GM23248 (cell line): Measurements from ENCODE around the gene CYBC1. TPM values are rescaled to one million over a fixed set of nuclear protein-coding genes. Genes with fewer than 3 reads are reported as not detected.
A peak's percentile ranks its signal among the peaks of the same experiment; 100 is the strongest.

ENCODE experiments used
- DNase-seq: peaks from one replicate; pipeline ENCODE4 v3.0.0-alpha.2; 2015
- H2AFZ ChIP-seq: fragments of 200-600 bp; sonication (generic); 2 replicates; pipeline ENCODE4 v1.6.1; 2016; ENCODE audit warnings: antibody characterized with exemption
- H3F3A ChIP-seq: fragments of 200-600 bp; sonication (generic); 2 replicates; pipeline ENCODE4 v1.6.1; 2016; ENCODE audit warnings: mild to moderate bottlenecking, antibody characterized with exemption, mixed run types; ENCODE audit not compliant: insufficient read depth
- H3K27ac ChIP-seq: fragments of 200-600 bp; sonication (generic); 2 replicates; pipeline ENCODE4 v1.5.1; 2016; ENCODE audit warnings: mild to moderate bottlenecking
- H3K27me3 ChIP-seq: fragments of 200-600 bp; sonication (generic); replicated peaks from 2 replicates; pipeline ENCODE4 v1.6.1; 2016; ENCODE audit warnings: mild to moderate bottlenecking; ENCODE audit not compliant: insufficient read depth
- H3K36me3 ChIP-seq: fragments of 200-600 bp; sonication (generic); 2 replicates; pipeline ENCODE4 v1.6.1; 2016; ENCODE audit warnings: low read depth, mild to moderate bottlenecking
- H3K4me1 ChIP-seq: fragments of 200-600 bp; sonication (generic); 2 replicates; pipeline ENCODE4 v1.6.1; 2016; ENCODE audit warnings: mild to moderate bottlenecking; ENCODE audit not compliant: insufficient read depth
- H3K4me2 ChIP-seq: fragments of 200-600 bp; sonication (generic); one replicate; pipeline ENCODE4 v1.6.1; 2016; ENCODE audit warnings: mild to moderate bottlenecking; ENCODE audit not compliant: unreplicated experiment
- H3K4me3 ChIP-seq: fragments of 200-600 bp; sonication (generic); 2 replicates; pipeline ENCODE4 v1.5.1; 2016; ENCODE audit warnings: mild to moderate bottlenecking
- H3K79me2 ChIP-seq: fragments of 200-600 bp; sonication (generic); 2 replicates; pipeline ENCODE4 v1.6.1; 2016; ENCODE audit warnings: mild to moderate bottlenecking; ENCODE audit not compliant: insufficient read depth
- H3K9ac ChIP-seq: fragments of 200-600 bp; sonication (generic); 2 replicates; pipeline ENCODE4 v1.6.1; 2016; ENCODE audit warnings: mild to moderate bottlenecking
- H3K9me2 ChIP-seq: fragments of 200-600 bp; sonication (generic); 2 replicates; pipeline ENCODE4 v1.6.1; 2016; ENCODE audit warnings: mixed run types, mild to moderate bottlenecking, moderate library complexity; ENCODE audit not compliant: insufficient read depth
- H3K9me3 ChIP-seq: fragments of 200-600 bp; sonication (generic); one replicate; pipeline ENCODE4 v1.6.1; 2017; ENCODE audit warnings: low read depth
- H4K20me1 ChIP-seq: fragments of 200-600 bp; sonication (generic); 2 replicates; pipeline ENCODE4 v1.6.0; 2016; ENCODE audit not compliant: insufficient read depth
- EZH2 ChIP-seq: fragments of 200-600 bp; sonication (generic); IDR thresholded peaks from 2 replicates; pipeline ENCODE4 v1.6.1; 2018; ENCODE audit warnings: antibody characterized with exemption, mild to moderate bottlenecking; ENCODE audit not compliant: insufficient read depth, poor library complexity, severe bottlenecking
- EZH2phosphoT487 ChIP-seq: fragments of 200-600 bp; sonication (generic); IDR thresholded peaks from 2 replicates; pipeline ENCODE4 v1.6.1; 2018; ENCODE audit warnings: antibody characterized with exemption, moderate library complexity, mild to moderate bottlenecking, low read depth; ENCODE audit not compliant: insufficient read depth
- WGBS, 2 experiments: methylation state at CpG; one replicate each; pipeline ENCODE4 v1.1.6; 2015 to 2017; ENCODE audit warnings: low lambda C conversion rate in 2 of 2, low coverage in 1 of 2; ENCODE audit errors: missing lambda C conversion rate in 2 of 2; 5-methylcytosine and 5-hydroxymethylcytosine counted together
- in situ Hi-C: fragments of 300-500 bp; cut with MboI; formaldehyde crosslinking; loops from 2 replicates; pipeline ENCODE4 v1.15.0; 2020
- polyA plus RNA-seq: library from polyadenylated mRNA; unstranded; fragments of >200 nt; fragmentation: Nextera tagmentation; extraction: Ambion mirVana; gene quantifications from 2 replicates; pipeline ENCODE4 v1.2.1, GENCODE V29; 2016
- total RNA-seq: library from RNA; depleted of rRNA; stranded (reverse); fragments of >200 nt; shearing (Covaris generic); gene quantifications from 2 replicates; pipeline ENCODE4 v1.2.3, GENCODE V29; 2014

CYBC1 gene
- total and polyA plus RNA-seq, 2 experiments from 2014 or later: 58.3 to 66.5 TPM

DNA sequence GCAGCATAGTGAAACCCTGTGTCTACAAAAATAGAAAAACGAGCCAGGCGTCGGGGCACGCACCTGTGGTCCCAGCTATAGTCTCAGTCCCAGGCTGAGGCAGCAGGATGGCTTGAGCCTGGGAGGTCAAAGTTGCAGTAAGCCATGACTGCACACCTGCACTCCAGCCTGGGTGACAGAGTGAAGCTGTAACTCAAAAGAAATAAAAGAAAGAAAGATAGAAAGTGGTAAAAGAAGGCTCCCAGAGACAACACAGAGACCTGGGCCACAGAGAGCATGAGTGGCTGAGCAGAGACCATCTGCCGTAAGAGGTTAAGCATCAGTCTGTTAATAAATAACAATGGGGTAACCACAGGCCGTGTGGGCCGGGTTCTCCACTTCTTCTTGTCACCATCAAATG is 47.7 kb downstream of the CYBC1 start:
- Histone ChIP-seq H3K4me1 (peaks cover 13% of the 10 kb centered on the region), H4K20me1 (no peaks in the 10 kb centered on the region), H3K9me2 (no peaks in the 10 kb centered on the region), H3K9ac (no peak overlapping the region), H2AFZ (no peak overlapping the region), H3K27me3 (no peaks in the 10 kb centered on the region), H3K4me2 (no peak overlapping the region), H3K36me3 (no peaks in the 10 kb centered on the region), H3K27ac (no peak overlapping the region), H3F3A (peaks cover 18% of the 10 kb centered on the region), H3K4me3 (no peak overlapping the region), H3K79me2 (no peaks in the 10 kb centered on the region), H3K9me3 (no peaks in the 10 kb centered on the region)
- WGBS, 2 experiments: 89 to 92% methylated on average over 7 of the region's 7 CpGs
- DNase-seq: no peak
- no peak for TF ChIP-seq EZH2
- in situ Hi-C loops: no loop called here

DNA sequence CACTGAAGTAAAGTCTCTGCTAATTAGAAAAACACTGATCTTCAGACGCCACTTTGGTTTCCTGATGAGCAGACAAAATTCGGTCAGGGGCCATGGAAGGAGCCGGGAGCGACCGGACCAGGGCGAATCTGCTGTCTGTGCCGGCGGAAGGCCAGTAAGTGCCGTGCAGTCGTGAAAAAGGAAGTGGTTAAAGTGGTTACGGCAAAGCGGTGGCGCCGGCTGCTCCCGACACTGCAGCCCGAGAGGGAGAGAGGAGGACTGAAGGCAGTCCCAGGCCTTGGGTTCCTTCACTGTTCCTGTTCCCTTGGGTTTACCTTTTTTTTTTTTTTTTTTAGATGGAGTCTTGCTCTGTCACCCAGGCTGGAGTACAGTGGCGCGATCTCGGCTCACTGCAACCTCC is 49.7 kb downstream of the CYBC1 start:
- Histone ChIP-seq H3K36me3 (no peaks in the 10 kb centered on the region), H3K9me3 (no peaks in the 10 kb centered on the region), H3K9me2 (no peaks in the 10 kb centered on the region), H3F3A (peaks cover 22% of the 10 kb centered on the region), H3K4me2 (no peak overlapping the region), H3K27ac (no peak overlapping the region), H3K9ac (no peak overlapping the region), H2AFZ (no peak overlapping the region), H4K20me1 (no peaks in the 10 kb centered on the region), H3K4me1 (peaks cover 23% of the 10 kb centered on the region), H3K27me3 (no peaks in the 10 kb centered on the region), H3K4me3 (no peak overlapping the region), H3K79me2 (no peaks in the 10 kb centered on the region)
- DNase-seq: no peak
- 97% methylated on average over 19 of the region's 19 CpGs for WGBS, 2 experiments
- no peak for TF ChIP-seq EZH2phosphoT487
- TF ChIP-seq EZH2: no peak
- in situ Hi-C loops: no loop called here

DNA sequence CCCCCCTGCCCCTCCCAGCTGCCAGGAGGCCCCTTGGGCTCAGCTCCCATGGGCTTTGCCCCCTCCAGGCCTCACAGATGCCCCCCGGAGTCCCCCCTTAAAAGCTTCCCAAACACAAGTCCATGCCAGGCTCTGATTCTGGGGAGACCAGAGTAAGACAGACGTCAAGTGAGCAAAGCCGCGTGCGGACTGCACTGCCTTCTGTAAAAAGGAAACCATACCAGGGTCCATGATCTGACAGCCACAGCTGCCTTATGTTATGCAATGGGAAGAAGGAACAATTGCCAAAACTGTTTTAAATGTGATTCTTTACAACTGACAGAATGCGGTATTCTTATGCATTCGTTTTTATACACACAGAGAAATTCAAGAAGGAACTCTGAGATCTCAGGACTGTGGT is 50.3 kb downstream of the CYBC1 start:
- Histone ChIP-seq H3K9me2 (no peaks in the 10 kb centered on the region), H3K27me3 (no peaks in the 10 kb centered on the region), H4K20me1 (no peaks in the 10 kb centered on the region), H3K4me3 (no peak overlapping the region), H3F3A (peaks cover 22% of the 10 kb centered on the region), H3K79me2 (no peaks in the 10 kb centered on the region), H3K36me3 (no peaks in the 10 kb centered on the region), H3K9ac (no peak overlapping the region), H2AFZ (no peak overlapping the region), H3K4me2 (no peak overlapping the region), H3K4me1 (peaks cover 23% of the 10 kb centered on the region), H3K27ac (no peak overlapping the region), H3K9me3 (no peaks in the 10 kb centered on the region)
- in situ Hi-C loops: no loop called here
- TF ChIP-seq EZH2 (no peak), EZH2phosphoT487 (no peak)
- WGBS, 2 experiments: 72 to 73% methylated on average over 7 of the region's 7 CpGs
- no peak for DNase-seq

DNA sequence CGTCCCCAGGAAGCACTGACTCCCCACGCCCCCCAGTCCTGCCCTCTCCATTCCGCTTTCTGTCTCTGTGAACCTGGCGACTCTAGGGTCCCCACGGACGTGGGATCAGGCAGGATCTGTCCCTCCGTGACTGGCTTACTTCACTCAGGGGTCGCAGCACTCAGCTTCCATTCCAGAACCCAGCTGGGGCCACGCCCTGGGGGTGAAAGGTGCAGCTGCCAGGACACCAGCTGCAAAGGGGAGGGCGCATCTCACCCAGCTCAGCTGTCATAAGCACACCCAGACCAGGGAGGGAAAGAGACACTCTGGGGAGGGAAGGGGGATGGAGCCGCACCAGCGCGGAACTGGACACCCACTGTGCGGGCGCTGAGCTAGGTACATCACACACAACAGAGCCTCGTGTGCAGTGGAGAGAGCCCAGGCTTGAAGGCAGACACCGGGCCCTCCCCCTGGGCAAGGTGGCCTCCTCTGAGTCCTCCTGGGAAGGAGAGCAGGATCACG is 50.9 kb downstream of the CYBC1 start:
- no peaks in the 10 kb centered on the region for H3K36me3 ChIP-seq

DNA sequence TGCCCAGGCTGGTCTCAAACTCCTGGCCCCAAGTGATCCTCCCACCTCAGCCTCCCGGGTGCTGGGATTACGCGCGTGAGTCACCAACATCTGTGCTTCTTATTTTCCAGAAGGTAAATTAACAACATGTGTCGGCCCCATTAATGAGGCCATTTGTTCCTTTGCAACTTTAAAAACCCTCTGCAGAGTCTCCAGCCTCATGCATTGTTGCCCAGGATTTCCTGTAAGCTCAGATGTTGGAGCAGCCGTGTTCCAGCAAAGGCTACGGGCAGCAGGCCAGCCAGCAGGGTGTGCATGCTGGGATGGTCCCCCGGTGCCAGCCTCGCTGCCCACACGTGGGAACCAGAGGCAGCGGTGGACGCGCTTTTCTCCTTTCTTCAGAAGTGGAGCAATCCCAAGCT is 51.5 kb downstream of the CYBC1 start:
- Histone ChIP-seq H3F3A (peaks cover 22% of the 10 kb centered on the region), H3K27me3 (no peaks in the 10 kb centered on the region), H3K9me2 (no peaks in the 10 kb centered on the region), H2AFZ (no peak overlapping the region), H3K4me1 (peaks cover 23% of the 10 kb centered on the region), H3K9ac (no peak overlapping the region; the same call in 1 of the 2 replicates), H4K20me1 (no peaks in the 10 kb centered on the region), H3K27ac (peak overlapping the region; percentile 49), H3K4me3 (no peak overlapping the region), H3K4me2 (peak overlapping the region; percentile 33), H3K36me3 (no peaks in the 10 kb centered on the region), H3K79me2 (no peaks in the 10 kb centered on the region), H3K9me3 (no peaks in the 10 kb centered on the region)
- TF ChIP-seq EZH2 (no peak), EZH2phosphoT487 (no peak)
- 1 to 2% methylated on average over 13 of the region's 13 CpGs for WGBS, 2 experiments
- in situ Hi-C loops: no loop called here
- DNase-seq: peak; percentile 92

More for the DNA sequence above, 50.9 kb downstream of the CYBC1 start:
- in situ Hi-C loops: no loop called here
- Histone ChIP-seq H3K27ac (peak overlapping the region; percentile 49), H3K4me3 (no peak overlapping the region), H2AFZ (no peak overlapping the region), H3K4me2 (peak overlapping the region; percentile 33), H4K20me1 (no peaks in the 10 kb centered on the region), H3K79me2 (no peaks in the 10 kb centered on the region), H3F3A (peaks cover 22% of the 10 kb centered on the region), H3K9me3 (no peaks in the 10 kb centered on the region), H3K4me1 (peaks cover 23% of the 10 kb centered on the region), H3K9me2 (no peaks in the 10 kb centered on the region), H3K27me3 (no peaks in the 10 kb centered on the region), H3K9ac (peak overlapping the region; percentile 44; the same call in 1 of the 2 replicates)
- 18 to 29% methylated on average over 17 to 18 of the region's 18 CpGs for WGBS, 2 experiments
- no peak for DNase-seq
- TF ChIP-seq EZH2phosphoT487 (no peak), EZH2 (no peak)
